Sigmoid colon (tissue), 3 donors: ENCODE results near the gene SNX7.

Experiments used
- CTCF ChIP-seq, 4 experiments: fragments of 450-650 bp in 3 of 4; fragments of 200-600 bp in 1 of 4; IDR thresholded peaks; one replicate each; pipeline ENCODE4 v1.5.1; 2016 to 2019; ENCODE audit warnings: antibody characterized with exemption in 4 of 4, mild to moderate bottlenecking in 3 of 4, moderate library complexity in 2 of 4
- POLR2A ChIP-seq, 2 donors: fragments of 450-650 bp; IDR thresholded peaks; one replicate each; pipeline ENCODE4 v1.6.1; 2016; ENCODE audit warnings: antibody characterized with exemption in 2 of 2, mild to moderate bottlenecking in 2 of 2, moderate library complexity in 2 of 2

GRCh38 chr1:98696077-98696476 lies 34.6 kb downstream of the SNX7 start:
- TF ChIP-seq POLR2A (IDR thresholded peaks at IDR 0.05): no peak
- no peak for TF ChIP-seq CTCF (IDR thresholded peaks at IDR 0.05)
